ENCODE data around the gene TAS1R2. TPM values are rescaled to one million over a fixed set of nuclear protein-coding genes. Genes with fewer than 3 reads are reported as not detected.

TAS1R2 gene
- total RNA-seq: not detected
- 0.05 TPM for total RNA-seq (2013)

DNA sequence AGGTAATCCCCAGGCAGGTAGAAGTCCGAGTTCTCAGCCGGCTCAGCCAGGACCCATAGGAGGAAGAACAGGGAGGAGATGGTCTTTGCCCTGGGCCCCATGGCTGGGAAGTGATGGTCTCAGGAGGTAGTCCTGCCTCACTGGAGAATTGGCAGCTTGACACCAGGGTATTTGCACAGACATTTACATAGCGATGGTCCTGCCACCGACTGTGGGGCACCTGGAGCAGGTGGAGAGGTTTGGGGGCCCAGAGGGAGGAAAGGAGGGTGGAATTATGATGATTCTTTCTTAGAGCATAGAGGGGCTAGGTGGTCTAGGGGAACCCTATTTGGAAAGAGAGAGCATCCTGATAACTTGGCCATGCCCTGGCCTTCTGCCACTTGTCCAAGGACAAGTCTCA lies at the start of gene TAS1R2:
TAS1R2 (minus strand) TSS at position 101 of the 400 bp plus-strand sequence; CDS start at position 101, 0 bp downstream.
- Mint-ChIP-seq H3K27me3 (ENCODE audit: low read depth in 2 of 2) (peaks cover 0 to 12% of the 10 kb centered on the region in 2 donors), H3K4me1 (no peaks in the 10 kb centered on the region), H3K4me3 (no peak within 1 kb of the TSS), H3K36me3 (no peaks in the 10 kb centered on the region), H3K9me3 (no peaks in the 10 kb centered on the region), H3K27ac (no peak within 1 kb of the TSS)
- WGBS (ENCODE audit: insufficient coverage): 77% methylated on average over 4 of the region's 4 CpGs
- H3K36me3 ChIP-seq (ENCODE audit: control insufficient read depth, insufficient read depth, low read length): no peaks in the 10 kb centered on the region
- no peak within 1 kb of the TSS for H3K4me3 ChIP-seq (ENCODE audit: low read length)
- no peak for DNase-seq
- ATAC-seq: no peak
- no peaks in the 10 kb centered on the region for H3K9me3 ChIP-seq (ENCODE audit: control insufficient read depth, insufficient read depth, low read length)
- no peaks in the 10 kb centered on the region for H3K4me1 ChIP-seq (ENCODE audit: control insufficient read depth, insufficient read depth, low read length)
- TF ChIP-seq, protein P1, sequence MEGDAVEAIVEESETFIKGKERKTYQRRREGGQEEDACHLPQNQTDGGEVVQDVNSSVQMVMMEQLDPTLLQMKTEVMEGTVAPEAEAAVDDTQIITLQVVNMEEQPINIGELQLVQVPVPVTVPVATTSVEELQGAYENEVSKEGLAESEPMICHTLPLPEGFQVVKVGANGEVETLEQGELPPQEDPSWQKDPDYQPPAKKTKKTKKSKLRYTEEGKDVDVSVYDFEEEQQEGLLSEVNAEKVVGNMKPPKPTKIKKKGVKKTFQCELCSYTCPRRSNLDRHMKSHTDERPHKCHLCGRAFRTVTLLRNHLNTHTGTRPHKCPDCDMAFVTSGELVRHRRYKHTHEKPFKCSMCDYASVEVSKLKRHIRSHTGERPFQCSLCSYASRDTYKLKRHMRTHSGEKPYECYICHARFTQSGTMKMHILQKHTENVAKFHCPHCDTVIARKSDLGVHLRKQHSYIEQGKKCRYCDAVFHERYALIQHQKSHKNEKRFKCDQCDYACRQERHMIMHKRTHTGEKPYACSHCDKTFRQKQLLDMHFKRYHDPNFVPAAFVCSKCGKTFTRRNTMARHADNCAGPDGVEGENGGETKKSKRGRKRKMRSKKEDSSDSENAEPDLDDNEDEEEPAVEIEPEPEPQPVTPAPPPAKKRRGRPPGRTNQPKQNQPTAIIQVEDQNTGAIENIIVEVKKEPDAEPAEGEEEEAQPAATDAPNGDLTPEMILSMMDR (IDR thresholded peaks at IDR 0.05): no peak
- H3K27me3 ChIP-seq (ENCODE audit: control insufficient read depth, insufficient read depth, low read length): no peaks in the 10 kb centered on the region
- intact Hi-C loops (cut with micrococcal nuclease): no loop called here
- no peak within 1 kb of the TSS for H3K27ac ChIP-seq (ENCODE audit: low read length)

DNA sequence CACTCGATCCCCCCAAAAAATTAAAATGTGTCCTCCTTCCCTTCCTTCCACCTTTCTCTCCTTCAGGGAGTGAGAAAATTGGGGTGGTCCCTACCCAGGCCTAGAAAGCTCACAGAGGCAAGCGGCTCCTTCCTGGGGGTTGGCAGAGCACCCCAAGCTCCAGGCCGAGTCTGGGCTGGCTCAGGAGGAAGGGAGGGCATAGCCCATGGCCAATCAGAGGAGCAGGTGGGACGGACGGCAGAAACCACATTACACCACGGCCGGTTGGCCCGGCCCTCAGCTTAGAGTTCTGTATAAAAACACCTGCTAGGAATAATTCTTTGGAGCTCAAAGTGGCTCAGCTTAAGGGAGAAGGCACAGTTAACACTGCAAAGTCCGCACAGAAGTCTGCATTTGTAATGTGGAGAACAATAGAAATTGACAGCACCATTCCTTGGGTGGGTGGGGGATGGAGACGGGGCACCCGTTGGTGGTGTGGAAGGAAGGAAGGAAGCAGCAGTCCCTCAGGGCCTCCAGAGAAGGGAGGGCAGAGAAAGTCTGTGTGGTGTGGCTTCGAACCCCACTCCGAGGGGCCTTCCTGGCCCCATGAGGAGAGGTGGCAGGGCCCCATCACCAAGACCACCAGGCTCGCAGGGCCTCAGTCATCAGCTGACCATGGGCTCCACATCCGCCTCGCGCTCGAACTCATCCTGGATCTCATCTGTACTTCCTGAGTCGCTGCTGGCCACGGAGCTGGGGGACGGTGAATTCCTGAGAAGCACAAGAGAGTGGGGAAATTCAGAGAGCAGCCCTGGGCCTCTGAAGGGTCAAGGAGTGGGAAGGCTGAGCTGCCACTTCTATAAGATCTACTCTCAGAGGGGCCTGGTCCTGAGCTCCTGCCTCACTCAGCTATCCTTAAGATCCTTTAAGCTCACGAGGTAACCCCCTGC lies 48.7 kb upstream of the TAS1R2 start:
- Mint-ChIP-seq H3K9me3 (no peaks in the 10 kb centered on the region), H3K27me3 (ENCODE audit: low read depth in 2 of 2) (no peaks in the 10 kb centered on the region), H3K27ac (peak overlapping the region; percentile 77 to 81), H3K4me3 (peak overlapping the region; percentile 31), H3K4me1 (peaks cover 25 to 36% of the 10 kb centered on the region in 2 donors), H3K36me3 (no peaks in the 10 kb centered on the region)
- peak; percentile 20 to 59 (median 20) for ATAC-seq
- H3K36me3 ChIP-seq (ENCODE audit: control insufficient read depth, insufficient read depth, low read length): peaks cover 42% of the 10 kb centered on the region
- DNase-seq: peak in 1 of 2 donors; percentile 21
- TF ChIP-seq, protein P1 (IDR thresholded peaks at IDR 0.05): no peak
- no peaks in the 10 kb centered on the region for H3K9me3 ChIP-seq (ENCODE audit: control insufficient read depth, insufficient read depth, low read length)
- H3K27ac ChIP-seq (ENCODE audit: low read length): peak overlapping the region; percentile 24
- H3K4me3 ChIP-seq (ENCODE audit: low read length): no peak overlapping the region
- intact Hi-C loops (cut with micrococcal nuclease): loop anchor here (1.0 kb wide), 1 partner anchor 64 kb away; no protein-coding TSS in a partner anchor
- WGBS (ENCODE audit: insufficient coverage): 34% methylated on average over 21 of the region's 22 CpGs
- H3K27me3 ChIP-seq (ENCODE audit: control insufficient read depth, insufficient read depth, low read length): no peaks in the 10 kb centered on the region
- peaks cover 29% of the 10 kb centered on the region for H3K4me1 ChIP-seq (ENCODE audit: control insufficient read depth, insufficient read depth, low read length)

DNA sequence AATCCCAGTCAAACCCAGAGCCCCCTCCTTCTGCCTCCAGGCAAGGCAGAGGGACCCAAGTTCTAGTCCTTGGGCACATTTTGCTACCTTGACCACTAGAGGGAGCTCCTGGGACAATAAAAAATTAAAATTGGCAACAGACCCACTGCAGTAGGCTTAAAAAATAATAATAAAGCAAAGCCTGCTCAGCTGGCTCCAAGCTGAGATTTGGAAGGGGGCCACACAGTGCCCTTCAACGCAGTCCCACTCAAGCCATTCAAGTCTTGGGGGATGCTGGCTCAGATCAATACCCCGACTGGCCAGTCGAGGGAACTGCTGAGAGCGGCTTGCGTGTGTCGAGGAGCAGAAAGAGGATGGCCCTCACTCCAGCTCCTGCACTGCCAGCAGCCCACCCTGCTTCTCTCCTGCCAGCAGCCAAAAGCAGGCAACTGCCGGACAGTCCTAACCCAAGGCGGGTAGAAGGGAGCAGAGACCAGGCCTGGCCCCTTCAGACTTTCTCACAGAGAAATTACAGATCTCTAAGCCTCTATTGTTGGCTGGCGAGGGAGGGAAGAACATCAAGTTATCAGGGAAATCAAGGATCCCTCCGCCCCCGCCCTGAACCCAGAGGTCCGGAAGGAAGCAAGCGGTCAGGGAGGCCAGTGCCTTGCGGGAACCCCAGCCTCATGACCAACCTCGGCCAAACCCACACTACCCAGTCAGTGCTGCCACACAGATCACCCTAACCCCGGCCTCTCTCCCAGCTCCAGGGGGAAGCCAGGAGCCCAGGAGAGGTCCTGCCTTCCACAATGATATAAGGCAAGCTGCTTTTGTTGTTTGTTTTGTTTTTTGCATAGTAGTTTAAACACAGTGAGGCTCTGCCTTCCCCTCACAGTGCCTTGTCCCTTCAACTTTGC lies 47.8 kb upstream of the TAS1R2 start:
- no peaks in the 10 kb centered on the region for H3K36me3 Mint-ChIP-seq
- Histone ChIP-seq H3K9me3 (ENCODE audit: control insufficient read depth, insufficient read depth, low read length) (no peaks in the 10 kb centered on the region), H3K27ac (ENCODE audit: low read length) (peak overlapping the region; percentile 24), H3K4me3 (ENCODE audit: low read length) (no peak overlapping the region), H3K36me3 (ENCODE audit: control insufficient read depth, insufficient read depth, low read length) (peaks cover 40% of the 10 kb centered on the region), H3K27me3 (ENCODE audit: control insufficient read depth, insufficient read depth, low read length) (no peaks in the 10 kb centered on the region), H3K4me1 (ENCODE audit: control insufficient read depth, insufficient read depth, low read length) (peaks cover 28% of the 10 kb centered on the region)
- TF ChIP-seq, protein P1 (IDR thresholded peaks at IDR 0.05): peak; percentile 93
- 48% methylated on average over 16 of the region's 16 CpGs for whole genome bisulfite sequencing (ENCODE audit: insufficient coverage)
- H3K4me3 Mint-ChIP-seq: peak overlapping the region; percentile 37
- peak; percentile 47 to 85 for DNase-seq
- H3K4me1 Mint-ChIP-seq: peaks cover 27 to 36% of the 10 kb centered on the region in 2 donors
- no peaks in the 10 kb centered on the region for H3K9me3 Mint-ChIP-seq
- peak overlapping the region; percentile 77 to 81 for H3K27ac Mint-ChIP-seq
- H3K27me3 Mint-ChIP-seq (ENCODE audit: low read depth in 2 of 2): no peaks in the 10 kb centered on the region
- peak in 1 of 3 donors; percentile 15 for ATAC-seq
- intact Hi-C loops (cut with micrococcal nuclease): loop anchor here (1.0 kb wide), 1 partner anchor 65 kb away; no protein-coding TSS in a partner anchor

All from natural killer cell (primary cell).